Trophoblast cell (in vitro differentiated cells and primary cell): Measurements from ENCODE around the gene NEU3.
"Not testable (repeated sequence)": the region's sequence is repeated elsewhere in the genome, so short reads cannot be mapped to it uniquely, and the experiment has no call there.

ENCODE experiments used
- DNase-seq, 2 donors: peaks; one replicate each; pipeline ENCODE4 v3.0.0-alpha.2; 2016
- H2AFZ ChIP-seq: 2 replicates; pipeline ENCODE4 v1.6.1; 2013; ENCODE audit warnings: low read length, moderate library complexity, mild to moderate bottlenecking; ENCODE audit not compliant: insufficient read depth, poor library complexity
- H2AK5ac ChIP-seq: 2 replicates; pipeline ENCODE4 v1.6.1; 2013; ENCODE audit warnings: mild to moderate bottlenecking, low read length
- H2BK120ac ChIP-seq: 2 replicates; pipeline ENCODE4 v1.6.1; 2013; ENCODE audit warnings: low read length, mild to moderate bottlenecking, moderate library complexity; ENCODE audit not compliant: insufficient read depth, poor library complexity
- H2BK12ac ChIP-seq: 2 replicates; pipeline ENCODE4 v1.6.1; 2013; ENCODE audit warnings: mild to moderate bottlenecking, low read length, moderate library complexity
- H2BK5ac ChIP-seq: 2 replicates; pipeline ENCODE4 v1.6.1; 2013; ENCODE audit warnings: low read length, low read depth, moderate library complexity, mild to moderate bottlenecking; ENCODE audit not compliant: poor library complexity
- H3K14ac ChIP-seq: 2 replicates; pipeline ENCODE4 v1.6.1; 2013; ENCODE audit warnings: mild to moderate bottlenecking, low read length
- H3K18ac ChIP-seq: 2 replicates; pipeline ENCODE4 v1.6.1; 2013; ENCODE audit warnings: mild to moderate bottlenecking, low read length
- H3K23ac ChIP-seq: 2 replicates; pipeline ENCODE4 v1.6.1; 2013; ENCODE audit warnings: low read length
- H3K27ac ChIP-seq: 2 replicates; pipeline ENCODE4 v1.5.1; 2013; ENCODE audit warnings: low read depth, mild to moderate bottlenecking, inconsistent platforms, low read length, moderate library complexity
- H3K27me3 ChIP-seq: 2 replicates; pipeline ENCODE4 v1.6.1; 2013; ENCODE audit warnings: inconsistent platforms, mild to moderate bottlenecking, low read length, moderate library complexity; ENCODE audit not compliant: insufficient read depth
- H3K36me3 ChIP-seq, 2 experiments: 1 replicate in 1 of 2; 2 replicates in 1 of 2; pipeline ENCODE4 v1.6.1; 2013; ENCODE audit warnings: low read length in 2 of 2, mild to moderate bottlenecking in 2 of 2, moderate library complexity in 1 of 2; ENCODE audit not compliant: insufficient read depth in 2 of 2, control insufficient read depth in 1 of 2
- H3K4ac ChIP-seq: 2 replicates; pipeline ENCODE4 v1.6.1; 2013; ENCODE audit warnings: low read depth, mild to moderate bottlenecking, low read length, moderate library complexity
- H3K4me1 ChIP-seq, 2 experiments: 1 replicate in 1 of 2; 2 replicates in 1 of 2; pipeline ENCODE4 v1.6.1; 2013; ENCODE audit warnings: low read length in 2 of 2, mild to moderate bottlenecking in 2 of 2, moderate library complexity in 1 of 2; ENCODE audit not compliant: insufficient read depth in 2 of 2, control insufficient read depth in 1 of 2
- H3K4me2 ChIP-seq: 2 replicates; pipeline ENCODE4 v1.6.1; 2013; ENCODE audit warnings: inconsistent platforms, mild to moderate bottlenecking, low read length, moderate library complexity
- H3K4me3 ChIP-seq: 2 replicates; pipeline ENCODE4 v1.5.1; 2013; ENCODE audit warnings: mild to moderate bottlenecking, low read depth, low read length, inconsistent platforms
- H3K79me1 ChIP-seq: one replicate; pipeline ENCODE4 v1.6.1; 2013; ENCODE audit warnings: low read length
- H3K79me2 ChIP-seq: 2 replicates; pipeline ENCODE4 v1.6.1; 2013; ENCODE audit warnings: low read length, mild to moderate bottlenecking; ENCODE audit not compliant: control insufficient read depth, insufficient read depth, poor library complexity
- H3K9ac ChIP-seq: 2 replicates; pipeline ENCODE4 v1.6.1; 2013; ENCODE audit warnings: mild to moderate bottlenecking, low read length
- H3K9me3 ChIP-seq: 2 replicates; pipeline ENCODE4 v1.6.1; 2013; ENCODE audit warnings: low read depth, mild to moderate bottlenecking, control low read depth, inconsistent platforms, low read length; ENCODE audit not compliant: insufficient read depth
- H4K12ac ChIP-seq: 2 replicates; pipeline ENCODE4 v1.6.1; 2013; ENCODE audit warnings: low read depth, mild to moderate bottlenecking, low read length, moderate library complexity
- H4K8ac ChIP-seq: 2 replicates; pipeline ENCODE4 v1.6.1; 2013; ENCODE audit warnings: low read depth, mild to moderate bottlenecking, low read length, moderate library complexity
- H4K91ac ChIP-seq: one replicate; pipeline ENCODE4 v1.6.1; 2013; ENCODE audit warnings: low read depth, mild to moderate bottlenecking, low read length, moderate library complexity
- WGBS: extraction: QIAGEN DNeasy Blood & Tissue Kit; methylation state at CpG from one replicate; pipeline ENCODE4 v1.1.7; 2013; ENCODE audit warnings: missing lambda C conversion rate; ENCODE audit not compliant: insufficient read length, insufficient coverage; ENCODE audit errors: extremely low coverage; 5-methylcytosine and 5-hydroxymethylcytosine counted together

The NEU3 gene

GRCh38 chr11:75049501-75050266 lies 61.0 kb downstream of the NEU3 start:
- not testable (repeated sequence) for H4K8ac ChIP-seq, H3K4me2 ChIP-seq, H2BK12ac ChIP-seq, H3K18ac ChIP-seq, H3K9me3 ChIP-seq, H3K79me2 ChIP-seq, H2AFZ ChIP-seq, H3K4me3 ChIP-seq, H4K12ac ChIP-seq, H2BK5ac ChIP-seq, H3K9ac ChIP-seq, H3K14ac ChIP-seq, H2BK120ac ChIP-seq, DNase-seq, H4K91ac ChIP-seq, H2AK5ac ChIP-seq, H3K36me3 ChIP-seq, H3K27me3 ChIP-seq, H3K23ac ChIP-seq, H3K4ac ChIP-seq, H3K27ac ChIP-seq
- Histone ChIP-seq H3K79me1 (peaks cover 15% of the 10 kb centered on the region), H3K4me1 (peaks cover 5 to 12% of the 10 kb centered on the region in 2 experiments)
- WGBS, result no CpG with 5 or more reads among the region's 8 CpGs

GRCh38 chr11:75050516-75050915 lies 61.8 kb downstream of the NEU3 start:
- Histone ChIP-seq H4K12ac (no peak overlapping the region), H2BK5ac (no peak overlapping the region), H3K4ac (no peak overlapping the region), H3K23ac (no peak overlapping the region), H2AFZ (no peak overlapping the region), H4K91ac (peak overlapping the region; percentile 37), H3K79me1 (peaks cover 13% of the 10 kb centered on the region), H2BK120ac (no peak overlapping the region), H3K14ac (no peak overlapping the region), H3K36me3 (no peaks in the 10 kb centered on the region), H3K4me1 (peaks cover 3 to 8% of the 10 kb centered on the region in 2 experiments), H3K9ac (no peak overlapping the region), H2BK12ac (no peak overlapping the region), H3K27ac (no peak overlapping the region), H3K9me3 (peaks cover 3% of the 10 kb centered on the region), H3K4me3 (no peak overlapping the region), H3K27me3 (no peaks in the 10 kb centered on the region), H3K79me2 (no peaks in the 10 kb centered on the region), H3K4me2 (no peak overlapping the region), H2AK5ac (no peak overlapping the region), H4K8ac (no peak overlapping the region), H3K18ac (no peak overlapping the region)
- no CpG with 5 or more reads among the region's 4 CpGs for WGBS
- DNase-seq, result no peak

GRCh38 chr11:75051043-75051442 lies 62.3 kb downstream of the NEU3 start:
- peaks cover 7% of the 10 kb centered on the region for H3K79me1 ChIP-seq

GRCh38 chr11:75052457-75052856 lies 63.7 kb downstream of the NEU3 start:
- no peaks in the 10 kb centered on the region for H3K36me3 ChIP-seq
- no peak overlapping the region for H3K9ac ChIP-seq
- H3K4me2 ChIP-seq, result no peak overlapping the region
- H3K79me2 ChIP-seq, result no peaks in the 10 kb centered on the region
- no peak overlapping the region for H3K27ac ChIP-seq
- DNase-seq, result no peak
- H3K9me3 ChIP-seq, result peaks cover 3% of the 10 kb centered on the region
- no peak overlapping the region for H2AFZ ChIP-seq
- H4K8ac ChIP-seq, result no peak overlapping the region
- no CpG with 5 or more reads among the region's 1 CpG for WGBS
- no peak overlapping the region for H4K91ac ChIP-seq
- H3K4ac ChIP-seq, result no peak overlapping the region
- H3K23ac ChIP-seq, result no peak overlapping the region
- no peaks in the 10 kb centered on the region for H3K27me3 ChIP-seq
- no peak overlapping the region for H3K4me3 ChIP-seq
- no peak overlapping the region for H2BK5ac ChIP-seq
- H3K14ac ChIP-seq, result no peak overlapping the region
- H3K79me1 ChIP-seq, result peaks cover 1% of the 10 kb centered on the region
- no peak overlapping the region for H2BK120ac ChIP-seq
- no peak overlapping the region for H2AK5ac ChIP-seq
- H3K18ac ChIP-seq, result no peak overlapping the region
- no peak overlapping the region for H4K12ac ChIP-seq
- no peak overlapping the region for H2BK12ac ChIP-seq
- H3K4me1 ChIP-seq, result no peaks in the 10 kb centered on the region

More at GRCh38 chr11:75051043-75051442, 62.3 kb downstream of the NEU3 start:
- H4K12ac ChIP-seq, result no peak overlapping the region
- H2BK12ac ChIP-seq, result peak overlapping the region; percentile 27
- no peak overlapping the region for H3K4me3 ChIP-seq
- no peaks in the 10 kb centered on the region for H3K79me2 ChIP-seq
- H2BK5ac ChIP-seq, result no peak overlapping the region
- H3K36me3 ChIP-seq, result no peaks in the 10 kb centered on the region
- H4K91ac ChIP-seq, result peak overlapping the region; percentile 42
- H3K14ac ChIP-seq, result no peak overlapping the region
- no peak for DNase-seq
- no peaks in the 10 kb centered on the region for H3K27me3 ChIP-seq
- no peak overlapping the region for H3K27ac ChIP-seq
- H3K23ac ChIP-seq, result no peak overlapping the region
- H3K4me1 ChIP-seq, result peaks cover 0 to 4% of the 10 kb centered on the region in 2 experiments
- H2BK120ac ChIP-seq, result no peak overlapping the region
- H4K8ac ChIP-seq, result no peak overlapping the region
- H3K9me3 ChIP-seq, result peaks cover 3% of the 10 kb centered on the region
- no peak overlapping the region for H3K9ac ChIP-seq
- no peak overlapping the region for H3K4ac ChIP-seq
- H2AFZ ChIP-seq, result no peak overlapping the region
- H3K4me2 ChIP-seq, result no peak overlapping the region
- H2AK5ac ChIP-seq, result no peak overlapping the region
- H3K18ac ChIP-seq, result no peak overlapping the region
- WGBS, result no CpG with 5 or more reads among the region's 5 CpGs
